Adrenal gland (tissue), 5 donors: ENCODE measurements around the gene PLXNA4.

Experiments used
- POLR2A ChIP-seq, 2 donors: fragments of 450-650 bp; IDR thresholded peaks; one replicate each; pipeline ENCODE4 v1.6.1; 2017; ENCODE audit warnings: antibody characterized with exemption in 2 of 2, mild to moderate bottlenecking in 2 of 2, moderate library complexity in 1 of 2
- TF ChIP-seq, protein P1 (sequence below), 6 experiments: fragments of 450-650 bp in 4 of 6; fragments of 200-600 bp in 2 of 6; sonication (generic) in 1 of 6; IDR thresholded peaks; 1 replicate in 5 of 6; 2 replicates in 1 of 6; pipeline versions ENCODE4 v1.5.1 to v1.8.0; 2016 to 2021; ENCODE audit warnings: antibody characterized with exemption in 6 of 6, mild to moderate bottlenecking in 2 of 6, moderate library complexity in 1 of 6
- donor health status: DM: no; HTN: no; CAD: no.

DNA sequence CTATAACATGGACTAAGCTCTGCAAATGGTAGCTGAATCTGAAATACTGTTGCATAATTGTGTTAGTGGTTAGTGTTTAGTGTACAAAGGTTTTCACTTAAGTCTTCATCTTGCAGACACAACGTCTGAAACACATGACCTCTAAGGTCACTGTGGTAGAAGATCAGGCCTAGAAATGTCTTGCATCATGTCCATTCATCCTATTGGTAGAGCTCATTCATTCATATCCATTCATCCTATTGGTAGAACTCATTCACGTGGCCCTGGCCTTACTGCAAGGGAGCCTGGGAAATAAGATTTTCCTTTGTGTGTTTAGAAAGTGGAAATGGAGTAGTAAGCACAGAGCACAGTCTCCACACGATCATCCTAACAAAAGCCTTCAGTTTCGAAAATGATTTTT, 485.8 kb downstream of the PLXNA4 start:
- TF ChIP-seq, protein P1, sequence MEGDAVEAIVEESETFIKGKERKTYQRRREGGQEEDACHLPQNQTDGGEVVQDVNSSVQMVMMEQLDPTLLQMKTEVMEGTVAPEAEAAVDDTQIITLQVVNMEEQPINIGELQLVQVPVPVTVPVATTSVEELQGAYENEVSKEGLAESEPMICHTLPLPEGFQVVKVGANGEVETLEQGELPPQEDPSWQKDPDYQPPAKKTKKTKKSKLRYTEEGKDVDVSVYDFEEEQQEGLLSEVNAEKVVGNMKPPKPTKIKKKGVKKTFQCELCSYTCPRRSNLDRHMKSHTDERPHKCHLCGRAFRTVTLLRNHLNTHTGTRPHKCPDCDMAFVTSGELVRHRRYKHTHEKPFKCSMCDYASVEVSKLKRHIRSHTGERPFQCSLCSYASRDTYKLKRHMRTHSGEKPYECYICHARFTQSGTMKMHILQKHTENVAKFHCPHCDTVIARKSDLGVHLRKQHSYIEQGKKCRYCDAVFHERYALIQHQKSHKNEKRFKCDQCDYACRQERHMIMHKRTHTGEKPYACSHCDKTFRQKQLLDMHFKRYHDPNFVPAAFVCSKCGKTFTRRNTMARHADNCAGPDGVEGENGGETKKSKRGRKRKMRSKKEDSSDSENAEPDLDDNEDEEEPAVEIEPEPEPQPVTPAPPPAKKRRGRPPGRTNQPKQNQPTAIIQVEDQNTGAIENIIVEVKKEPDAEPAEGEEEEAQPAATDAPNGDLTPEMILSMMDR (IDR thresholded peaks at IDR 0.05) = no peak
- TF ChIP-seq POLR2A (IDR thresholded peaks at IDR 0.05) = no peak
